ENCODE results near the gene ITGA1.

ITGA1 gene

DNA sequence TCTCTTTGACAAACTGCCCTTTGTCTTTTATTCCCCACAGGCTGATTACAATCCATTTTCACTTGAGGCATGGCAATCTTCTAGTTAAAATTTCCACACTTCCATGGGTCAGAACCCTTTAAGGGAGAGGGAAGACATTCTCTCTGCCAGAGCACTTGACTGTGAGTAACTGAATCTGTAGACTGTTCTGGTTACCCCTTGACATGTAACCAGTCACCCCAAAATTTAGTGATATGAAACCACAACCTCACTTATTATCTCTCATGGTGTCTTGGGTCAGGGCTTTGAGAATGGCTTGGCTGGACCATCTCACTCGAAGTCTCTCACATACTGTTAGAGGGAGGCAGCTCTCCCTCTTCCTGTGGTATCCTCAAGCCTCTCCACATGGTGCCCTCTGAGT lies 215.4 kb downstream of the ITGA1 start:
- DNase-seq: no peak

DNA sequence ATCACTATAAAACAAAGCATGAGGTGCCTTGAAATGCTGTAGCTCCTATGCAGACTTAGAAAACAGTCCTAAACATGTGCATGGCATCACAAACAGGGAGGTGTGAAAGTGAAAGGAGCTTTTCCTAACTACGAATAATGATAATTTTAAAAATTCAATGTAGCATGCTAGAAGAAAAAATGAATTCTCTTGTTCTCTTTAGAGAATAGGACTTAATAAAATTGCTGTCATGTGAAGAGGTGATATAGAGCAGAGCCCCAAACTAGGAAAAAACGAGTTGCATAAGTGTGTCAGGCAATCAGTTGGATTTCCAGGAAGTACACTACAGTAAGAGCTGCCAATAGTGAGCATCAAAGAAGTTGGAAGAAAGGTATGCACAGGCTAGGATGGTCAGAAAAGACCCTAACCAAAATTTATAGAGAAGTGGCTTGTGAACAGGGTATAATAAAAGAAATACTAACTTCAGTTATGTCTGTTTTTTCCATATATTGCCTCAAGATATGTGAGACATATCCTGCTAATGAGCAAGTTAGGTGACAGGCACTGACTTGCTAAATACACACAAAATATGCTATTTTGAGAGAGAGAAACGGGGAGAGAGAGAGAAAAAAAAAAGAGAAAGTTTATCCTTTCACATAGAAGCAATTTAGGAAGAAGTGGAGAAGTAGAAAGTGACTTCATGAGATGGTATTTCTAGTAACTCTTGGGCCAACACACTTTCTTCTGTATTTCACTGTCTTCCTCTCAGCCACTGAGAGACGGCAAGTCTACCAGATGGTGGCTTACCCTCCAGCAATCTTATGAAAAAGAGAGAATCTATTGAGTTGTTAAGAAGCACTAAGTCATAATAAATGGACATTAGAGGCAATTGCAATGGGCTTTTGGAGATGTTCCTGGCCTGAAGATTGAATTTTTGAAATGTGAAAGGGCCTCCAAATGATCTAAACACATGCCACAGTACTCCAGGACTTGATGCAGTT lies 219.5 kb downstream of the ITGA1 start:
- DNase-seq: no peak

DNA sequence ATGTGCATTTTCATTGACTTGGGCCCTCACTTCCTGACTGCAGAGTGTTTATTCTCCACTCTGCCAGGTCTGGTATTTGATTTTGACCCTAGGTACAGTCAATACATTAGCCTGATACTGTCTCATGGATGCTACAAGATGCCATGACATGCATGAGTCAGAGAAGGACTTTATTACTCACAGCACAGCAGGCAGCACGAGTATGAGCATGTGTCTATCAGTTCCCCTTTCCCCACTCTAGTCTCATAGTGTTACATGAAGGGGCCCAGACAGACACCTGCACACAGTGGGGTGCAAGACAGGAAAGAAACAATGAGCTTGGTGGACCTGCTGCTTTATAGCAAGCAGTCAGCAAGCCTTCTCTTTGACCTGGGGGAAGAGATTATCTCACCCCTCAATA lies 221.0 kb downstream of the ITGA1 start:
- no peak for DNase-seq
